Naive thymus-derived CD4-positive, alpha-beta T cell (primary cell): Measurements from ENCODE around the gene CDK10. TPM values are rescaled to one million over a fixed set of nuclear protein-coding genes. Genes with fewer than 3 reads are reported as not detected.
"Not testable (repeated sequence)": the region's sequence is repeated elsewhere in the genome, so short reads cannot be mapped to it uniquely, and the experiment has no call there.

Source experiments
- ATAC-seq: fragments of 150-1000 bp; cut with Tn5 transposase; 2 replicates; pipeline ENCODE4 v1.10.0; 2021; ENCODE audit warnings: mild to moderate bottlenecking, moderate library complexity
- CTCF ChIA-PET: fragments of 350-600 bp; sonication (Branson Sonifier 250); formaldehyde crosslinking; loops from one replicate; lab custom pipeline; 2021; ENCODE audit warnings: antibody characterized with exemption; lab: Charles Lee
- POLR2A ChIA-PET: fragments of 350-600 bp; sonication (Branson Sonifier 250); formaldehyde crosslinking; loops from one replicate; lab custom pipeline; 2021; ENCODE audit warnings: antibody characterized with exemption, inconsistent platforms; lab: Charles Lee
- DNase-seq, 9 donors: peaks; one replicate each; pipeline versions ENCODE4 v3.0.0 to v3.0.0-alpha.2; 2020 to 2022; ENCODE audit warnings: mixed read lengths in 1 of 9
- H3K27ac ChIP-seq: one replicate; pipeline ENCODE4 v1.7.0; 2013; ENCODE audit warnings: mild to moderate bottlenecking, low read depth, low read length, moderate library complexity
- H3K27me3 ChIP-seq, 2 donors: one replicate each; pipeline ENCODE4 v1.7.0; 2013; ENCODE audit warnings: low read length in 2 of 2, mild to moderate bottlenecking in 2 of 2, moderate library complexity in 2 of 2; ENCODE audit not compliant: control insufficient read depth in 2 of 2, insufficient read depth in 2 of 2
- H3K36me3 ChIP-seq, 3 experiments: 1 replicate in 2 of 3; 2 replicates in 1 of 3; pipeline ENCODE4 v1.7.0; 2013; ENCODE audit warnings: low read length in 3 of 3, mild to moderate bottlenecking in 3 of 3, moderate library complexity in 1 of 3; ENCODE audit not compliant: insufficient read depth in 3 of 3, control insufficient read depth in 2 of 3
- H3K4me1 ChIP-seq, 2 donors: one replicate each; pipeline ENCODE4 v1.7.0; 2013; ENCODE audit warnings: low read length in 2 of 2, mild to moderate bottlenecking in 2 of 2, moderate library complexity in 1 of 2; ENCODE audit not compliant: control insufficient read depth in 2 of 2, insufficient read depth in 2 of 2
- H3K4me3 ChIP-seq: 2 replicates; pipeline ENCODE4 v1.7.0; 2013; ENCODE audit warnings: mild to moderate bottlenecking, low read length
- H3K9me3 ChIP-seq, 3 experiments: 1 replicate in 2 of 3; 2 replicates in 1 of 3; pipeline ENCODE4 v1.7.0; 2013; ENCODE audit warnings: low read length in 3 of 3; ENCODE audit not compliant: control insufficient read depth in 2 of 3
- H3K27ac Mint-ChIP-seq, 9 donors: one replicate each; pipeline ENCODE4 v1.8.0; 2020 to 2022; ENCODE audit warnings: mixed read lengths in 9 of 9, mild to moderate bottlenecking in 8 of 9, moderate library complexity in 5 of 9, inconsistent platforms in 2 of 9
- H3K27me3 Mint-ChIP-seq, 5 donors: one replicate each; pipeline ENCODE4 v1.8.0; 2021 to 2022; ENCODE audit warnings: mixed read lengths in 5 of 5, mild to moderate bottlenecking in 1 of 5
- H3K36me3 Mint-ChIP-seq, 5 donors: one replicate each; pipeline ENCODE4 v1.8.0; 2020 to 2022; ENCODE audit warnings: mixed read lengths in 5 of 5, mild to moderate bottlenecking in 3 of 5, inconsistent platforms in 1 of 5
- H3K4me1 Mint-ChIP-seq, 7 donors: one replicate each; pipeline ENCODE4 v1.8.0; 2020 to 2022; ENCODE audit warnings: mixed read lengths in 7 of 7, mild to moderate bottlenecking in 3 of 7, inconsistent platforms in 1 of 7
- H3K4me3 Mint-ChIP-seq, 10 donors: one replicate each; pipeline ENCODE4 v1.8.0; 2020 to 2022; ENCODE audit warnings: mild to moderate bottlenecking in 10 of 10, mixed read lengths in 10 of 10, moderate library complexity in 6 of 10, inconsistent platforms in 2 of 10
- H3K9me3 Mint-ChIP-seq, 11 donors: one replicate each; pipeline ENCODE4 v1.8.0; 2020 to 2022; ENCODE audit warnings: mixed read lengths in 11 of 11, mild to moderate bottlenecking in 4 of 11, inconsistent platforms in 1 of 11, moderate library complexity in 1 of 11
- intact Hi-C, 2 donors: fragments of 100-400 bp; cut with micrococcal nuclease; formaldehyde crosslinking; loops; one replicate each; pipeline ENCODE4 v1.15.1; 2023
- polyA plus RNA-seq, 2 donors: library from polyadenylated mRNA; unstranded; fragments of 300-500 nt; fragmentation: Illumina TruSeq; gene quantifications; one replicate each; pipeline ENCODE4 v1.2.3, GENCODE V29; 2021
- total RNA-seq, 6 experiments: library from RNA in 5 of 6; stranded (reverse) in 5 of 6; gene quantifications; 1 replicate in 5 of 6; 2 replicates in 1 of 6; pipeline ENCODE4 v1.2.3 and lab custom pipeline; 2021 to 2026

Gene CDK10
- total and polyA plus RNA-seq, 7 experiments from 2014 or later, result 32.8 to 150 (median 99.3) TPM

- no peaks in the 10 kb centered on the region for H3K4me1 ChIP-seq
- Mint-ChIP-seq H3K4me3 (no peak overlapping the region), H3K9me3 (peaks cover 0 to 3% (median 0%) of the 10 kb centered on the region in 11 donors), H3K4me1 (peaks cover 5 to 16% (median 10%) of the 10 kb centered on the region in 7 donors), H3K27me3 (no peaks in the 10 kb centered on the region), H3K27ac (no peak overlapping the region), H3K36me3 (peaks cover 0 to 11% (median 0%) of the 10 kb centered on the region in 5 donors)
- no peaks in the 10 kb centered on the region for H3K27me3 ChIP-seq
- intact Hi-C loops, result no loop called here
- ChIA-PET POLR2A (interaction anchor here (1.0 kb wide), 1 partner anchor 193 kb away, joined by 3 read pairs; no protein-coding TSS in a partner anchor), CTCF (interaction anchor here (0.6 to 0.9 kb wide), 3 partner anchors 16 to 504 kb away, joined by 4 to 7 read pairs (median 5); no protein-coding TSS in a partner anchor)
- ATAC-seq, result no peak
- DNase-seq, result no peak
- no peaks in the 10 kb centered on the region for H3K36me3 ChIP-seq
- H3K4me3 ChIP-seq, result no peak overlapping the region
- H3K9me3 ChIP-seq, result no peaks in the 10 kb centered on the region
- H3K27ac ChIP-seq, result no peak overlapping the region
Measured at GRCh38 chr16:89670496-89671431, 15.7 kb upstream of the CDK10 start.

- ATAC-seq, H3K36me3 ChIP-seq, intact Hi-C loops, H3K27me3 ChIP-seq, H3K9me3 ChIP-seq, DNase-seq, H3K9me3 Mint-ChIP-seq, H3K4me3 Mint-ChIP-seq, POLR2A ChIA-PET, H3K27ac ChIP-seq, H3K27ac Mint-ChIP-seq, H3K4me3 ChIP-seq, H3K27me3 Mint-ChIP-seq, H3K4me1 ChIP-seq: not testable (repeated sequence)
- Mint-ChIP-seq H3K36me3 (peaks cover 0 to 10% (median 0%) of the 10 kb centered on the region in 5 donors), H3K4me1 (peaks cover 5 to 16% (median 10%) of the 10 kb centered on the region in 7 donors)
- CTCF ChIA-PET, result interaction anchor here (0.7 to 0.9 kb wide), 2 partner anchors 16 to 30 kb away, joined by 4 to 7 read pairs; no protein-coding TSS in a partner anchor
Measured at GRCh38 chr16:89671565-89671964, 14.9 kb upstream of the CDK10 start.

GRCh38 chr16:89672177-89672941 is 14.1 kb upstream of the CDK10 start:
- Histone ChIP-seq H3K36me3 (no peaks in the 10 kb centered on the region), H3K9me3 (no peaks in the 10 kb centered on the region), H3K27me3 (no peaks in the 10 kb centered on the region), H3K4me1 (no peaks in the 10 kb centered on the region), H3K27ac (no peak overlapping the region), H3K4me3 (no peak overlapping the region)
- Mint-ChIP-seq H3K36me3 (peaks cover 0 to 8% (median 0%) of the 10 kb centered on the region in 5 donors), H3K27ac (no peak overlapping the region), H3K27me3 (no peaks in the 10 kb centered on the region), H3K9me3 (no peaks in the 10 kb centered on the region), H3K4me3 (no peak overlapping the region), H3K4me1 (peaks cover 5 to 16% (median 10%) of the 10 kb centered on the region in 7 donors)
- CTCF ChIA-PET, result no interaction called here
- no peak for DNase-seq
- intact Hi-C loops, result no loop called here
- POLR2A ChIA-PET, result no interaction called here
- no peak for ATAC-seq

- no peaks in the 10 kb centered on the region for H3K27me3 ChIP-seq
- Mint-ChIP-seq H3K36me3 (peaks cover 0 to 7% (median 0%) of the 10 kb centered on the region in 5 donors), H3K4me3 (no peak overlapping the region), H3K27me3 (no peaks in the 10 kb centered on the region), H3K9me3 (peaks cover 0 to 7% (median 0%) of the 10 kb centered on the region in 11 donors), H3K4me1 (no peaks in the 10 kb centered on the region), H3K27ac (no peak overlapping the region)
- intact Hi-C loops, result no loop called here
- no peak overlapping the region for H3K4me3 ChIP-seq
- no peak for ATAC-seq
- CTCF ChIA-PET, result interaction anchor here (0.6 to 1.2 kb wide), 3 partner anchors 22 to 682 kb away, joined by 3 to 6 read pairs (median 3); no protein-coding TSS in a partner anchor
- H3K4me1 ChIP-seq, result no peaks in the 10 kb centered on the region
- H3K27ac ChIP-seq, result no peak overlapping the region
- no peak for DNase-seq
- POLR2A ChIA-PET, result interaction anchor here (0.6 to 0.7 kb wide), 3 partner anchors 24 to 120 kb away, joined by 3 read pairs; no protein-coding TSS in a partner anchor
- H3K36me3 ChIP-seq, result no peaks in the 10 kb centered on the region
- H3K9me3 ChIP-seq, result no peaks in the 10 kb centered on the region
Measured at GRCh38 chr16:89678258-89678657, 8.2 kb upstream of the CDK10 start.

GRCh38 chr16:89685916-89686315 is 573 bp upstream of the CDK10 start:
- Histone ChIP-seq H3K36me3 (peaks cover 0 to 19% (median 0%) of the 10 kb centered on the region in 3 experiments), H3K4me1 (peaks cover 0 to 7% of the 10 kb centered on the region in 2 donors), H3K27me3 (no peaks in the 10 kb centered on the region), H3K4me3 (no peak overlapping the region), H3K9me3 (no peaks in the 10 kb centered on the region), H3K27ac (peak overlapping the region; percentile 93)
- intact Hi-C loops, result loop anchor here (1.0 to 5.0 kb wide), 7 partner anchors 14 to 515 kb away; partner anchors contain the start of genes CDH15 (in 1 of the 2), CHMP1A (in 1 of the 2), RPL13 (in 1 of the 2) and SPATA33 (in 1 of the 2)
- ChIA-PET CTCF (interaction anchor here (0.6 to 1.4 kb wide), 4 partner anchors 14 to 92 kb away, joined by 3 to 10 read pairs (median 6); no protein-coding TSS in a partner anchor), POLR2A (interaction anchor here (0.9 to 2.4 kb wide), 5 partner anchors 13 to 187 kb away, joined by 3 to 21 read pairs (median 4); partner anchors contain the start of genes SPATA2L and TCF25)
- DNase-seq (no peak), ATAC-seq (no peak)
- Mint-ChIP-seq H3K27ac (peak overlapping the region in 7 of 9 donors; percentile 10 to 89 (median 56)), H3K36me3 (peaks cover 0 to 15% (median 0%) of the 10 kb centered on the region in 5 donors), H3K4me1 (peaks cover 9 to 18% (median 17%) of the 10 kb centered on the region in 7 donors), H3K9me3 (peaks cover 0 to 6% (median 0%) of the 10 kb centered on the region in 11 donors), H3K27me3 (no peaks in the 10 kb centered on the region), H3K4me3 (peak overlapping the region; percentile 47 to 96 (median 90))
